ENCODE results near the gene PARP1.

DNA sequence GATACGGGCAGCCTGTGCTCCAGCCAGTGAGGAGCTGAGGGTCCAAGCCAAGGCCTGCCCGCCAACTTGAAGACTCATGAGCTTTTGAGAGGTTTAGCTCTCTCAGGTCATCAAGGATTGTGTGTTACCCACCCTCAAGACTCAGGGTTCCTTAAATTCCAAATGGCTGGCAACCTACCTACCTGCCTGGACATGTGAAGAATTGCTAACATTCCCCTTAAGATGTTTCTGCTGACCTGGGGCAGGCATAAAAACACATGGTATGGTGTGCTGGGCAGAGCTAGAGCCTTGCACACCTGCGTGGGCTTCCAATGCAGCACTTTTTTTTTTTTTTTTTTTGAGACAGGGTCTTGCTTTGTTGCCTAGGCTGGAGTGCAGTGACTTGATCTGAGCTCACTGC is 17.2 kb downstream of the PARP1 start:
- no peak for TF ChIP-seq EZH2 (IDR thresholded peaks at IDR 0.05; ENCODE audit: insufficient read depth, poor library complexity, severe bottlenecking)
- TF ChIP-seq EZH2phosphoT487 (IDR thresholded peaks at IDR 0.05; ENCODE audit: insufficient read depth, low read depth): no peak
